Activated T-cell treated with anti-CD3 and anti-CD28 coated beads, Interleukin-2, amount 50 U/mL, for 48 hours (primary cell): Measurements from ENCODE around the gene PRSS48.
"Not testable (repeated sequence)": the region's sequence is repeated elsewhere in the genome, so short reads cannot be mapped to it uniquely, and the experiment has no call there.

Experiments used
- DNase-seq, 2 experiments: peaks; one replicate each; pipeline ENCODE4 v3.0.0-alpha.2; 2020

PRSS48 gene

GRCh38 chr4:151263455-151263854 is 13.5 kb upstream of the PRSS48 start:
- no peak for DNase-seq

GRCh38 chr4:151266497-151266896 is 10.5 kb upstream of the PRSS48 start:
- DNase-seq, result no peak

- no peak for DNase-seq
Observed at GRCh38 chr4:151267104-151267503, 9.9 kb upstream of the PRSS48 start.

- DNase-seq, result no peak
Observed at GRCh38 chr4:151267822-151268535, 9.0 kb upstream of the PRSS48 start.

GRCh38 chr4:151268905-151269304 is 8.1 kb upstream of the PRSS48 start:
- DNase-seq, result not testable (repeated sequence)

- no peak for DNase-seq
Observed at GRCh38 chr4:151284534-151285245, 7.7 kb downstream of the PRSS48 start.

- no peak for DNase-seq
Observed at GRCh38 chr4:151287409-151287808, 10.4 kb downstream of the PRSS48 start.

GRCh38 chr4:151291485-151291884 is 14.5 kb downstream of the PRSS48 start:
- DNase-seq, result no peak

- no peak for DNase-seq
Observed at GRCh38 chr4:151292038-151292437, 15.1 kb downstream of the PRSS48 start.

GRCh38 chr4:151294833-151295496 is 18.0 kb downstream of the PRSS48 start:
- DNase-seq, result no peak

- no peak for DNase-seq
Observed at GRCh38 chr4:151296227-151296626, 19.3 kb downstream of the PRSS48 start.

GRCh38 chr4:151297170-151297569 is 20.2 kb downstream of the PRSS48 start:
- no peak for DNase-seq

GRCh38 chr4:151302432-151302831 is 25.5 kb downstream of the PRSS48 start:
- DNase-seq, result no peak

GRCh38 chr4:151304226-151304625 is 27.3 kb downstream of the PRSS48 start:
- no peak for DNase-seq

GRCh38 chr4:151304755-151305154 is 27.8 kb downstream of the PRSS48 start:
- no peak for DNase-seq

GRCh38 chr4:151310124-151310728 is 33.3 kb downstream of the PRSS48 start:
- no peak for DNase-seq

- DNase-seq, result no peak
Observed at GRCh38 chr4:151313306-151314009, 36.5 kb downstream of the PRSS48 start.

- DNase-seq, result no peak
Observed at GRCh38 chr4:151314010-151314355, 37.0 kb downstream of the PRSS48 start.

GRCh38 chr4:151314479-151314878 is 37.5 kb downstream of the PRSS48 start:
- no peak for DNase-seq

- no peak for DNase-seq
Observed at GRCh38 chr4:151315212-151315886, 38.4 kb downstream of the PRSS48 start.

GRCh38 chr4:151316645-151317044 is 39.7 kb downstream of the PRSS48 start:
- DNase-seq, result no peak

- DNase-seq, result no peak
Observed at GRCh38 chr4:151318307-151319006, 41.5 kb downstream of the PRSS48 start.
